ENCODE data around the gene HPCA.

Gene HPCA

GRCh38 chr1:32928285-32928684 lies 42.0 kb downstream of the HPCA start:
- Histone ChIP-seq H3K9me3 (ENCODE audit: severe bottlenecking) (no peaks in the 10 kb centered on the region), H3K36me3 (ENCODE audit: low read depth) (no peaks in the 10 kb centered on the region), H3K27me3 (ENCODE audit: insufficient read depth, poor library complexity, severe bottlenecking) (no peaks in the 10 kb centered on the region), H3K4me3 (ENCODE audit: severe bottlenecking) (no peak overlapping the region), H3K27ac (ENCODE audit: poor library complexity, severe bottlenecking) (no peak overlapping the region), H3K4me1 (ENCODE audit: insufficient read depth, poor library complexity, severe bottlenecking) (no peaks in the 10 kb centered on the region)
- no peak for TF ChIP-seq CTCF (IDR thresholded peaks at IDR 0.05; ENCODE audit: poor library complexity, severe bottlenecking)
- ATAC-seq (ENCODE audit: low read depth) (no peak), DNase-seq (ENCODE audit: low spot score) (no peak)

- no peak overlapping the region for H3K27ac ChIP-seq (ENCODE audit: poor library complexity, severe bottlenecking)
- H3K27me3 ChIP-seq (ENCODE audit: insufficient read depth, poor library complexity, severe bottlenecking): no peaks in the 10 kb centered on the region
- no peaks in the 10 kb centered on the region for H3K9me3 ChIP-seq (ENCODE audit: severe bottlenecking)
- ATAC-seq (ENCODE audit: low read depth): no peak
- H3K4me1 ChIP-seq (ENCODE audit: insufficient read depth, poor library complexity, severe bottlenecking): peaks cover 3% of the 10 kb centered on the region
- no peak for DNase-seq (ENCODE audit: low spot score)
- no peak for TF ChIP-seq CTCF (IDR thresholded peaks at IDR 0.05; ENCODE audit: poor library complexity, severe bottlenecking)
- H3K4me3 ChIP-seq (ENCODE audit: severe bottlenecking): no peak overlapping the region
- no peaks in the 10 kb centered on the region for H3K36me3 ChIP-seq (ENCODE audit: low read depth)
These were observed 42.4 kb downstream of the HPCA start for GRCh38 chr1:32928715-32929114.

GRCh38 chr1:32929366-32929765 lies 43.1 kb downstream of the HPCA start:
- TF ChIP-seq CTCF (IDR thresholded peaks at IDR 0.05; ENCODE audit: poor library complexity, severe bottlenecking): no peak
- DNase-seq (ENCODE audit: low spot score) (no peak), ATAC-seq (ENCODE audit: low read depth) (no peak)
- Histone ChIP-seq H3K9me3 (ENCODE audit: severe bottlenecking) (no peaks in the 10 kb centered on the region), H3K36me3 (ENCODE audit: low read depth) (no peaks in the 10 kb centered on the region), H3K4me1 (ENCODE audit: insufficient read depth, poor library complexity, severe bottlenecking) (peaks cover 10% of the 10 kb centered on the region), H3K27ac (ENCODE audit: poor library complexity, severe bottlenecking) (no peak overlapping the region), H3K4me3 (ENCODE audit: severe bottlenecking) (no peak overlapping the region), H3K27me3 (ENCODE audit: insufficient read depth, poor library complexity, severe bottlenecking) (no peaks in the 10 kb centered on the region)

- Histone ChIP-seq H3K27me3 (ENCODE audit: insufficient read depth, poor library complexity, severe bottlenecking) (no peaks in the 10 kb centered on the region), H3K4me3 (ENCODE audit: severe bottlenecking) (no peak overlapping the region), H3K9me3 (ENCODE audit: severe bottlenecking) (no peaks in the 10 kb centered on the region), H3K4me1 (ENCODE audit: insufficient read depth, poor library complexity, severe bottlenecking) (peaks cover 13% of the 10 kb centered on the region), H3K27ac (ENCODE audit: poor library complexity, severe bottlenecking) (no peak overlapping the region), H3K36me3 (ENCODE audit: low read depth) (peaks cover 14% of the 10 kb centered on the region)
- ATAC-seq (ENCODE audit: low read depth): no peak
- DNase-seq (ENCODE audit: low spot score): no peak
- no peak for TF ChIP-seq CTCF (IDR thresholded peaks at IDR 0.05; ENCODE audit: poor library complexity, severe bottlenecking)
These were observed 45.5 kb downstream of the HPCA start for GRCh38 chr1:32931760-32932159.

GRCh38 chr1:32933742-32934322 lies 47.5 kb downstream of the HPCA start:
- H3K27ac ChIP-seq (ENCODE audit: poor library complexity, severe bottlenecking): peak overlapping the region; percentile 75
- H3K4me3 ChIP-seq (ENCODE audit: severe bottlenecking): no peak overlapping the region
- DNase-seq (ENCODE audit: low spot score): no peak
- peak; percentile 68 for TF ChIP-seq CTCF (IDR thresholded peaks at IDR 0.05; ENCODE audit: poor library complexity, severe bottlenecking)
- H3K9me3 ChIP-seq (ENCODE audit: severe bottlenecking): no peaks in the 10 kb centered on the region
- H3K27me3 ChIP-seq (ENCODE audit: insufficient read depth, poor library complexity, severe bottlenecking): no peaks in the 10 kb centered on the region
- ATAC-seq (ENCODE audit: low read depth): peak; percentile 77
- H3K4me1 ChIP-seq (ENCODE audit: insufficient read depth, poor library complexity, severe bottlenecking): peaks cover 13% of the 10 kb centered on the region
- H3K36me3 ChIP-seq (ENCODE audit: low read depth): peaks cover 35% of the 10 kb centered on the region

All from RWPE2 (cell line).